ENCODE data around the gene POTEH. TPM values are rescaled to one million over a fixed set of nuclear protein-coding genes. Genes with fewer than 3 reads are reported as not detected.
"Not testable (repeated sequence)": the region's sequence is repeated elsewhere in the genome, so short reads cannot be mapped to it uniquely, and the experiment has no call there.

The POTEH gene
- total RNA-seq, result not detected
- long read RNA-seq, result 0 reads

DNA sequence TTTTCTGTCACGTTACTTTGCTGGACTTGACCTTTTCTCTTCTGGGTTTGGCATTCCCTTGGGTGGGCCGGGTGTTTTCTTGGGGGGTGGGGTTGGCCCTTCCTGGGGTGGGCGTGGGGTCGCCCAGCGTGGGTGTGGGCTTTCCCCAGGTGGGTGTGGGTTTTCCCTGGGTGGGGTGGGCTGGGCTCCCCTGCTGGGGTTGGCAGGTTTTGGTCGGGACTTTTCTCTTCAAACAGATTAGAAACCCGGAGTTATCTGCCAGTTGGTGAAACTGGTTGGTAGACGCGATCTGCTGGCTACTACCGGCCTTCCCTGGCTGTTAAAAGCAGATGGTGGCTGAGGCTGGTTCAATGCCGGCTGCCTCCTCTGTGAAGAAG, at the start of gene POTEH:
Gene POTEH (plus strand): TSS at position 278 of the 377 bp plus-strand sequence. CDS start 52 bp downstream, at position 330.
- intact Hi-C loops (cut with micrococcal nuclease); DNase-seq; H3K27me3 ChIP-seq (ENCODE audit: low read depth); H3K4me1 ChIP-seq; H3K36me3 ChIP-seq; H3K4me3 ChIP-seq; H3K27ac ChIP-seq (replicated peaks); H3K9me3 ChIP-seq (replicated peaks): not testable (repeated sequence)

DNA sequence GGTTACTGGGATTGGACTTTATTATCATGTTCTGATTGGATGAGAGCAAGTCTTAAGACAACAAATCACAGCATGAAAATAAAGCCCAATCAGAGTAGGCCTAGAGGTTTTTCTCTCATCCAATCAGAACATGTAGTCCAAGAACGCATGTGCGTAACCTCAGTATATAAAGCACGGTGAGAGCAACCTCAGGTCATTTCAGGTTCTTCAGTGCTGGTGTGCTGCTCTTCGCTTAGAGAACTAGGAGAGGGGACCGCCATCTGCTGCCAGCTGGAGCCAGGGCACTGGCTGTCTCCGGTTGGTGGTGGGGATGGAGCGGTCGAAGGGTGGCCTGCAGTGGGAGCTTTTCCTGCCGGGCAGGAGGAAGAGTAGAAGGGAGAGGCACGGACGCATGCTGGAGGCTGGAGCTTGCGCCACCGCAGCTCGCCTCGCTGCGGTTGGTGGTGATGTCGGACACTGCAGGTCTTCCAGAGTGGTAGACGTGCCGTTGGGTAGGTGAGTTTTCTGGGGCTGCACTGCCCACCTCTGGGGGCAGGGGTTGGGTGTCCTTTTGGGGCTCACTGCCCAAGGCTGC, 47.5 kb upstream of the POTEH start:
- H3K27ac ChIP-seq (replicated peaks); H3K4me3 ChIP-seq; H3K27me3 ChIP-seq (ENCODE audit: low read depth); intact Hi-C loops (cut with micrococcal nuclease); H3K36me3 ChIP-seq; DNase-seq; H3K4me1 ChIP-seq; H3K9me3 ChIP-seq (replicated peaks): not testable (repeated sequence)

DNA sequence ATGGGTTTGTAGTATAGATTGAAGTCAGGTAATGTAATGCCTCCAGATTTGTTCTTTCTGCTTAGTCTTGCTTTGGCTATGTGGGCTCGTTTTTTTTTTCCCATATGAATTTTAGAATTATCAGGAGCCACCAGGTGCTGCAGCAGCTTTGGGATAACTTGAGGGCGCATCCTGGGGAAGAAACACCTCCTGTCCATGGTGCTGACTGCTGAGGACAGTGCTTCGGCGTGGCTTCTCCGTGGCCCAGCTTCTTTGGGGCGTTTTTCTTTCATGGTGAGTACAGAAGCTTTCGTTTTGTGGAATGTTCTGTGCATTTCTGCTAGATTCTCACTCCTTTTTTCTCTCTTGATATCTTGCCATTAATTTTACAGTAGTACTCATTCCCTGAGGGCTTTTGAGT, 37.9 kb upstream of the POTEH start:
- H3K9me3 ChIP-seq (replicated peaks); H3K4me3 ChIP-seq; H3K27ac ChIP-seq (replicated peaks); H3K36me3 ChIP-seq; DNase-seq; intact Hi-C loops (cut with micrococcal nuclease); H3K4me1 ChIP-seq; H3K27me3 ChIP-seq (ENCODE audit: low read depth): not testable (repeated sequence)

DNA sequence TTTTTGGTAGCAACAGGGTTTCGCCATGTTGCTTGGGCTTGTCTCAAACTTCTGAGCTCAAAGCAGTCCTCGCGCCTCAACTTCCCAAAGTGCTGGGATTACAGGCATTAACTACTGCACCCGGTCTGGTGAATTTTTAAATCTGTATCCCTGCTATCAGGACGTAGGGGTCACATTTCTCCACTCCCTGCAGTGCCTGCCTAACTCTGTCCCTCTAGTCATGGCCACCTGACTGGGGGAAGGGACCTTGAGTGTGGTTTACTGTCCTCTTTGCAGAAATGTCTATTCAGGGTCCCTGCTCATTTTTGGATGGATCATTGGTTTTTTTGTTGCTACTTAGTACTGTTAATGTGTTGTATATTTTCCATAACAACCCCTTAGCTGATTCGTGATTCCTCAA, 37.1 kb upstream of the POTEH start:
- H3K27ac ChIP-seq (replicated peaks); intact Hi-C loops (cut with micrococcal nuclease); H3K4me3 ChIP-seq; DNase-seq; H3K9me3 ChIP-seq (replicated peaks); H3K4me1 ChIP-seq; H3K27me3 ChIP-seq (ENCODE audit: low read depth); H3K36me3 ChIP-seq: not testable (repeated sequence)

DNA sequence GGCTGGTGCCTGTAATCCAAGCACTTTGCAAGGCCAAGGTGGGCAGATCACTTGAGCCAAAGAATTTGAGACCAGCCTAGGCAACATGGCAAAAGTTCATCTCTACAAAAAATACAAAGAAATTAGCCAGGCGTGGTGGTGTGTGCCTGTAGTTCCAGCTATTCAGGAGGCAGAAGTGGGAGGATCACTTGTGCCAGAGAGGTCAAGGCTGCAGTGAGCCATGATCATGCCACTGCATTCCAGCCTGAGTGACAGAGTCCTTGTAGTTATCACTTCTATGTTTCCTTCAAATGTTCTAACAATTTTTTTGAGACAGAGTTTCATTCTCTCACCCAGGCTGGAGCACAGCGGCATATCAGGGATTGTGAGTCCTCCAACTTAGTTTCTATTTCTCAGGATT, 36.6 kb upstream of the POTEH start:
- H3K36me3 ChIP-seq; DNase-seq; H3K27ac ChIP-seq (replicated peaks); H3K9me3 ChIP-seq (replicated peaks); intact Hi-C loops (cut with micrococcal nuclease); H3K4me3 ChIP-seq; H3K27me3 ChIP-seq (ENCODE audit: low read depth); H3K4me1 ChIP-seq: not testable (repeated sequence)

DNA sequence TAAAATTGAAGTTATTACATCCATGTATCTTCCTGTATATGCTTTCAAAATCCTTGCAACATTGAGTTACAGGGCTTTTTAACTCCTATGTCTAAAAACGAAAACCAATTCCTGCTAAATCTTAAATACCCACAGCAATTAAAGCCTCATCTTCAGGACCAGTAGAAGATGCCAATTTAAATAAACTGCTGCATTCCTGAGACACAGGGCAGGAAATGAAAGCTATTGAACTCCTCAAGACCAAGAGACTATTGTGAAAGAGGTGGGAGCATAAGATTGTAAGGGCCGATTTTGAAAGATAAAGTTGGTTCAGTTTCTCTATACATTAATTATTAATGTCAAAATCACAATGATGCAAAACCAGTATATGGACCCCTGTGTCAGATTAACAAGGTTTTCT, 28.7 kb upstream of the POTEH start:
- H3K4me1 ChIP-seq; intact Hi-C loops (cut with micrococcal nuclease); H3K9me3 ChIP-seq (replicated peaks); H3K27me3 ChIP-seq (ENCODE audit: low read depth); DNase-seq; H3K4me3 ChIP-seq; H3K36me3 ChIP-seq; H3K27ac ChIP-seq (replicated peaks): not testable (repeated sequence)

DNA sequence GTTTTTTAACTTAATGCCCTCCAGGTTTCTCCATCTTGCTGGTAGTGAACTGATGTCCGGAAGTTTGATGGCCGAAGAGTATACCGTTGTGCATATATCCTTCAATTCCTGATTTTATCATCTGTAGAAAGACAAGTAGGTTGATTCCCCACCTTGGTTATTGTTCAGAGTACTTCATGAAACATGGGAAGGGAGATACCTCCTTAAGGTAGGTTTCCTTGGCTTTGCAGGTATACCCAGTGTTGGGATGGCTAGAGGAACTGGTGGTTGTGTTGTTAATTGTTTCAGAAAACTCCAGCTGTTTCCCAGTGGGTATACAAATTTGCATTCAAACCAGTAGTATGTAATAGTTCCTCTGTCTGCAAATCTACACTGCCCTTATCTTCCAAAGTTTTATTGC, 25.1 kb upstream of the POTEH start:
- H3K27me3 ChIP-seq (ENCODE audit: low read depth); H3K36me3 ChIP-seq; H3K9me3 ChIP-seq (replicated peaks); H3K4me1 ChIP-seq; intact Hi-C loops (cut with micrococcal nuclease); DNase-seq; H3K4me3 ChIP-seq; H3K27ac ChIP-seq (replicated peaks): not testable (repeated sequence)

DNA sequence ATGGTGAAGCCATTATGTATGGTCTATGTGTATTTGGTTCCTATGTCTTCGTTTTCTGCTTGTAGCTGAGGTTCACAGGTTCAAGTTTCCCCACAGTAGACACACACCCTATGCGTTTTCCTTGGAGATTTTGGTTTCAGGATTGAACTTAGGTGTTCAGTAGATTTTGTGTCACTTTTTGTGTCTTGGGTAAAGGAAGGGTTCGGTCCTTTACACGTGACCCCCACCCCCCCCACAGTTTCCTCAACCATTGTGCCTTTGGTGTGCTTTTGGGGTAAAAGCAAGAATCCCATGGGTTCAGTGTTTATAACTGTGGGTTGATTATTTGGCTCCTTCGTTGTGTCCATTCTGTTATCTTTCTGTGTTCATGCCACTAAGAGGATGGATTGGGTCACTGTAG, 24.3 kb upstream of the POTEH start:
- intact Hi-C loops (cut with micrococcal nuclease), result not testable (repeated sequence)

DNA sequence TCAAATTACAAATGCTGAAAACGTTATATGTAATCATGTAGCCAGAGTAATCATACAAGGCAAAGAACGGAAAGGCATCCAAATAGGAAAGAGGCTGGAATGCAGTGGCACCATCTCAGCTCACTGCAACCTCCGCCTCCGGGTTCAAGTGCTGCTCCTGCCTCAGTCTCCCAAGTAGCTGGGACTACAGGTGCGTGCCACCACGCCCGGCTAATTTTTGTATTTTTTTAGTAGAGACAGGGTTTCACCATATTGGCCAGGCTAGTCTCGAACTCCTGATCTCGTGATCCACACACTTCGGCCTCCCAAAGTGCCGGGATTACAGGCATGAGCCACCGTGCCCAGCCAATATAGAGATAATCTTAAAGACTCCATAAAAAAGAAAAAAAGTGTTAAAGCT, 20.4 kb upstream of the POTEH start:
- DNase-seq; H3K27ac ChIP-seq (replicated peaks); H3K4me1 ChIP-seq; intact Hi-C loops (cut with micrococcal nuclease); H3K4me3 ChIP-seq; H3K27me3 ChIP-seq (ENCODE audit: low read depth); H3K36me3 ChIP-seq; H3K9me3 ChIP-seq (replicated peaks): not testable (repeated sequence)

More for the DNA sequence above, 24.3 kb upstream of the POTEH start:
- H3K4me3 ChIP-seq; H3K27me3 ChIP-seq (ENCODE audit: low read depth); H3K4me1 ChIP-seq; H3K27ac ChIP-seq (replicated peaks); H3K9me3 ChIP-seq (replicated peaks); H3K36me3 ChIP-seq; DNase-seq: not testable (repeated sequence)

DNA sequence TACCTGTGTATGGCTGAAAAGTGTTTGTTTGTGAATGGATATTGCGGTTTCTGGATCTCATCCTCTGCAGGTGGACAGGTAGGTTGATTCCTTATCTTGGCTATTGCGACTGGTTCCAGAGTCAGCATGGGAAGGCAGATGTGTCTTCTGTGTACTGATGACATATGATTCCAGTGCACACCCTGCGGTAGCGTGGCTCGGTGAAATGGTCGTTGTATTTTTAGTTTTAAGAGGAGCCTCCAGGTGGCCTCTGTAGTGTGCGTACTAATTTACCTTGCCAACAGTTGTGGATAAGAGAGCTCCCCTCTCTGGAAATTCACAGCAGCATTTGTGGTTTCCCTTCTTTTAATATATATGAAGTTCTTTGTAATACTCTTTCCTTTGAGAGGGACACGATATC, 10.1 kb upstream of the POTEH start:
- H3K4me1 ChIP-seq; DNase-seq; intact Hi-C loops (cut with micrococcal nuclease); H3K9me3 ChIP-seq (replicated peaks); H3K27ac ChIP-seq (replicated peaks); H3K36me3 ChIP-seq; H3K27me3 ChIP-seq (ENCODE audit: low read depth); H3K4me3 ChIP-seq: not testable (repeated sequence)

DNA sequence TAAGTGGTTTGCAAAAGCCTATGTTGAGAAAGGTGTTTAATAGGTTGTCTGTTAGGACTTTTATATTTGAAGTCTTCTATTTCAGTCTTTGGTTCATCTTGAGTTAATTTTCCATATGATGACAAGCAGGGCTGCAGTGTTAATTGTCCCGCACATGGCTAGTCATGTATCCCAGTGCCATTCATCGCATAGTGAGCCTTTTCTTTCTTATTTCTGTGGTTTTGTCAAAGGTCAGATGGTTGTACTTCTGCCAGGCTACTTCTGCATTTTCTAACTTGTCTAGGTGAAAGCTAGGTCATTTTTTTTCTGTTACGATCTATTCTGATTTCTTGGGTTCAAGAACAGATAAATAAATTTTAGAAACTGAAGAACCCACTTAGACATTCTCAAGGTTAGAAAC, 5.7 kb upstream of the POTEH start:
- H3K36me3 ChIP-seq; H3K9me3 ChIP-seq (replicated peaks); H3K27me3 ChIP-seq (ENCODE audit: low read depth); DNase-seq; H3K27ac ChIP-seq (replicated peaks); H3K4me3 ChIP-seq; intact Hi-C loops (cut with micrococcal nuclease); H3K4me1 ChIP-seq: not testable (repeated sequence)

DNA sequence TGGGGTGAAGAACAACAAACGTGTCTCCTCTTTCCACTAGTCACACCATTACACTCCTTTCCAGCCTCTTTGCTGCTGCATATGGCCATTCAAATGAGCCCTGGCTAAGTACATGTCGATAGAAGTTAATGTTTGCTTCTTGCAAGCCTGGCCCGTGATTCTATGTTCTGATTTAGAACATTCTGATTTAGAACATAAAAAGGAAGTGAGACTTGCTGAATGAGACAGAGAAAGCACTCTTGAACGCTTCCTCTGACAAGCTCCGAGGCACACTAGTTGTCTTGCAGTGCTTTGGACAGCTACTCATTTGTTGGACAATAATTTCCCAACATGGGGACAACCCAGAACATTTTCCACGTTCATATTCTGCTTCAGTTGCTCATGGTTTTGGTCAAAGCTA, 5.1 kb upstream of the POTEH start:
- H3K27ac ChIP-seq (replicated peaks); H3K27me3 ChIP-seq (ENCODE audit: low read depth); H3K36me3 ChIP-seq; H3K9me3 ChIP-seq (replicated peaks); DNase-seq; intact Hi-C loops (cut with micrococcal nuclease); H3K4me1 ChIP-seq; H3K4me3 ChIP-seq: not testable (repeated sequence)

DNA sequence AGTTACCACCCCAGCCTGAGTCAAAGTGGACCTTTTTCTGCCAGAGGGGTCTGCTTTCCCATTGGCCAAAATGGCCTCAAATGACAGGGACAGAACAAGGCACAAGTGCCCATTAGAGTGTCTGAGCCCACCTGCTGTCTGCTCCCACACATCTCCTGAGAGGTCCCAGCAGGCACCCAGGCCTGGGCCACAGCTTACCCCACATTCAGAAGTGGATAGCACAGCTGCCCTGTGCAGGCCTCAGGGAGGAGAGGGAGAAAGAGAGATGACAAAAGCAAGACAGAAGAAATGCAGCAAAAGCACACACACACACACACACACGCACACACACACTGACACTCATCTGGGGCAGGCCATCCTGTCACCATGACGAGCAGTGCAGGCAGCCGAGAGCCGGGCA, 4.2 kb upstream of the POTEH start:
- intact Hi-C loops (cut with micrococcal nuclease); H3K27ac ChIP-seq (replicated peaks): not testable (repeated sequence)

DNA sequence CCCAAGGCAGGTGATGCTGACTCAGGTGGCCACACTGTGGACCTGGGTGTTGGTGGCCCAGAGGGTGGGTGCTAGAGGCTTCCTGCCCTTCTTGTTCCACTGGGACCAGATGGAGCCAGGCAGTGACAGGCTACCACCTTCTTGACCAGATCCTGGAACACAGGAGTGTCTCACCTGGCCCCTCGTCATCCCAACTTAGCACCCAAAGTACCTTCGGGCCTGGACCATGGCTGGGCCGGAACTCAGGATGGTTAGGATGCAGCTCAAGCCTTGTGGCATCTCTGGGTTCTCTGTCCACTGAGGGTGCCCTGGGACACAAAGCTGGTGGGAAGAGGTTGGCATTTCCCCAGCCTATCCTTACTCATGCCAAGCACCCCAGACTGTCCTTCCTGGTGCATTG, 2.7 kb upstream of the POTEH start:
- H3K27me3 ChIP-seq (ENCODE audit: low read depth); DNase-seq; H3K4me3 ChIP-seq; H3K36me3 ChIP-seq; intact Hi-C loops (cut with micrococcal nuclease); H3K27ac ChIP-seq (replicated peaks); H3K4me1 ChIP-seq; H3K9me3 ChIP-seq (replicated peaks): not testable (repeated sequence)

More for the DNA sequence above, 4.2 kb upstream of the POTEH start:
- H3K36me3 ChIP-seq; DNase-seq; H3K4me1 ChIP-seq; H3K9me3 ChIP-seq (replicated peaks); H3K27me3 ChIP-seq (ENCODE audit: low read depth); H3K4me3 ChIP-seq: not testable (repeated sequence)

DNA sequence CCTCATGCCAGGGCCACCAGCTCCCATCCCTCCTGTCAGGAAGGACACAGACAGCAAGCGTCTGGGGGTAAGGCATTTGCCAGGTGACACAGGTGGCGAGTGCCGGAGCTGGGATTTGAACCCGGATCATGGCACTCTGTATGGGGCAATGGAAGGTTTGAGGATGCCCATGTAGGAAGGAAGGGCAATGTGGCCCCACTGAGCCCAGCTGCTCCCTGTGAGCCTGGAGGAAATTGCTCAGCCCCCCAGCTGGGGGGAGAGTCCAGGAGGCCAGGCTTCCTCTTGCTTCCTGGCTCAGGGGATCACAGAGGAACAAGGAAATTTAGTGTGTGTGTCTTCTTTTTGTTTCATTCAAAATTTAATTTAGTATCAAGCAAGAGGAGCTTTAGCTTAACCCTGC, 2.1 kb upstream of the POTEH start:
- H3K27ac ChIP-seq (replicated peaks); H3K36me3 ChIP-seq; H3K4me1 ChIP-seq; intact Hi-C loops (cut with micrococcal nuclease); H3K9me3 ChIP-seq (replicated peaks); H3K4me3 ChIP-seq; H3K27me3 ChIP-seq (ENCODE audit: low read depth); DNase-seq: not testable (repeated sequence)
